Neural progenitor cell (in vitro differentiated cells): ENCODE data around the gene ECPAS.

Source experiments
- EZH2 ChIP-seq: fragments of 200-600 bp; sonication (generic); IDR thresholded peaks from 2 replicates; pipeline ENCODE4 v1.6.1; 2017; ENCODE audit warnings: antibody characterized with exemption, mild to moderate bottlenecking, moderate library complexity
- EZH2phosphoT487 ChIP-seq: fragments of 200-600 bp; sonication (generic); IDR thresholded peaks from 2 replicates; pipeline ENCODE4 v1.6.1; 2017; ENCODE audit warnings: antibody characterized with exemption
- TF ChIP-seq, protein P1 (sequence below): fragments of 200-600 bp; sonication (generic); IDR thresholded peaks from 2 replicates; pipeline ENCODE4 v1.5.1; 2017; ENCODE audit warnings: antibody characterized with exemption, mild to moderate bottlenecking

DNA sequence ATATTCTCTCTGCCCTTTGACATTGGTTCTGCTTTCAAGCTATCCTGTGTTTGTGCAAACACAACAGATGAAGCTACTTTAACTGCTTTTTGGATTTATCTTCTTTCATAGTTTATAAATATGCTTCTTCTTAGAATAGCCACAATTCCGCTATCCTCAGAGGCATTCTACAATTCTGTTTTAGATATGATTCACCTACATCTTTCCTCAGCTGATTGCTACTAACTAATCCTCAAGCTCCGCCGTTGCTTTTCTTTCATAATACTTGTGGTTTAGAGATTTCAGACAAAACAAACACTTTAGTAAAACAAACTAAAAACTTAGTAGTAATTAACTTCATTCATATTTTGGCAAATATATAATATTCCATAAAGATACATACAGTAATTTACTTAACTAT, 52.5 kb downstream of the ECPAS start:
- TF ChIP-seq, protein P1, sequence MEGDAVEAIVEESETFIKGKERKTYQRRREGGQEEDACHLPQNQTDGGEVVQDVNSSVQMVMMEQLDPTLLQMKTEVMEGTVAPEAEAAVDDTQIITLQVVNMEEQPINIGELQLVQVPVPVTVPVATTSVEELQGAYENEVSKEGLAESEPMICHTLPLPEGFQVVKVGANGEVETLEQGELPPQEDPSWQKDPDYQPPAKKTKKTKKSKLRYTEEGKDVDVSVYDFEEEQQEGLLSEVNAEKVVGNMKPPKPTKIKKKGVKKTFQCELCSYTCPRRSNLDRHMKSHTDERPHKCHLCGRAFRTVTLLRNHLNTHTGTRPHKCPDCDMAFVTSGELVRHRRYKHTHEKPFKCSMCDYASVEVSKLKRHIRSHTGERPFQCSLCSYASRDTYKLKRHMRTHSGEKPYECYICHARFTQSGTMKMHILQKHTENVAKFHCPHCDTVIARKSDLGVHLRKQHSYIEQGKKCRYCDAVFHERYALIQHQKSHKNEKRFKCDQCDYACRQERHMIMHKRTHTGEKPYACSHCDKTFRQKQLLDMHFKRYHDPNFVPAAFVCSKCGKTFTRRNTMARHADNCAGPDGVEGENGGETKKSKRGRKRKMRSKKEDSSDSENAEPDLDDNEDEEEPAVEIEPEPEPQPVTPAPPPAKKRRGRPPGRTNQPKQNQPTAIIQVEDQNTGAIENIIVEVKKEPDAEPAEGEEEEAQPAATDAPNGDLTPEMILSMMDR: no peak
- TF ChIP-seq EZH2 (no peak), EZH2phosphoT487 (no peak)
